ENCODE results near the gene WBP2. TPM values are rescaled to one million over a fixed set of nuclear protein-coding genes. Genes with fewer than 3 reads are reported as not detected.

WBP2 gene
- total RNA-seq, 3 donors from 2014 or later = 44.9 to 63.2 (median 62.9) TPM

GRCh38 chr17:75899767-75900468 lies 44.8 kb upstream of the WBP2 start:
- no peaks in the 10 kb centered on the region for H3K36me3 ChIP-seq
- H3K27me3 ChIP-seq = no peaks in the 10 kb centered on the region
- no peak overlapping the region for H3K4me3 ChIP-seq
- peaks cover 0 to 17% of the 10 kb centered on the region in 2 donors for H3K4me1 ChIP-seq
- TF ChIP-seq, protein P1, sequence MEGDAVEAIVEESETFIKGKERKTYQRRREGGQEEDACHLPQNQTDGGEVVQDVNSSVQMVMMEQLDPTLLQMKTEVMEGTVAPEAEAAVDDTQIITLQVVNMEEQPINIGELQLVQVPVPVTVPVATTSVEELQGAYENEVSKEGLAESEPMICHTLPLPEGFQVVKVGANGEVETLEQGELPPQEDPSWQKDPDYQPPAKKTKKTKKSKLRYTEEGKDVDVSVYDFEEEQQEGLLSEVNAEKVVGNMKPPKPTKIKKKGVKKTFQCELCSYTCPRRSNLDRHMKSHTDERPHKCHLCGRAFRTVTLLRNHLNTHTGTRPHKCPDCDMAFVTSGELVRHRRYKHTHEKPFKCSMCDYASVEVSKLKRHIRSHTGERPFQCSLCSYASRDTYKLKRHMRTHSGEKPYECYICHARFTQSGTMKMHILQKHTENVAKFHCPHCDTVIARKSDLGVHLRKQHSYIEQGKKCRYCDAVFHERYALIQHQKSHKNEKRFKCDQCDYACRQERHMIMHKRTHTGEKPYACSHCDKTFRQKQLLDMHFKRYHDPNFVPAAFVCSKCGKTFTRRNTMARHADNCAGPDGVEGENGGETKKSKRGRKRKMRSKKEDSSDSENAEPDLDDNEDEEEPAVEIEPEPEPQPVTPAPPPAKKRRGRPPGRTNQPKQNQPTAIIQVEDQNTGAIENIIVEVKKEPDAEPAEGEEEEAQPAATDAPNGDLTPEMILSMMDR (IDR thresholded peaks at IDR 0.05) = no peak
- TF ChIP-seq POLR2AphosphoS5 (IDR thresholded peaks at IDR 0.05) (no peak), POLR2A (IDR thresholded peaks at IDR 0.05) (no peak)
- intact Hi-C loops (cut with DNase I; ENCODE audit: low total_unique reads) = no loop called here
- H3K9me3 ChIP-seq = no peaks in the 10 kb centered on the region
- DNase-seq (ENCODE audit: low spot score in 2 of 2) = no peak
- H3K27ac ChIP-seq = no peak overlapping the region

- Histone ChIP-seq H3K4me3 (no peak overlapping the region), H3K4me1 (peaks cover 0 to 21% of the 10 kb centered on the region in 2 donors), H3K27me3 (no peaks in the 10 kb centered on the region), H3K36me3 (no peaks in the 10 kb centered on the region), H3K9me3 (no peaks in the 10 kb centered on the region), H3K27ac (no peak overlapping the region)
- no peak for DNase-seq (ENCODE audit: low spot score in 2 of 2)
- intact Hi-C loops (cut with DNase I; ENCODE audit: low total_unique reads) = no loop called here
- TF ChIP-seq, protein P1 (IDR thresholded peaks at IDR 0.05) = no peak
- TF ChIP-seq POLR2A (IDR thresholded peaks at IDR 0.05) (no peak), POLR2AphosphoS5 (IDR thresholded peaks at IDR 0.05) (no peak)
Measured at GRCh38 chr17:75899353-75899752, 44.2 kb upstream of the WBP2 start.

DNA sequence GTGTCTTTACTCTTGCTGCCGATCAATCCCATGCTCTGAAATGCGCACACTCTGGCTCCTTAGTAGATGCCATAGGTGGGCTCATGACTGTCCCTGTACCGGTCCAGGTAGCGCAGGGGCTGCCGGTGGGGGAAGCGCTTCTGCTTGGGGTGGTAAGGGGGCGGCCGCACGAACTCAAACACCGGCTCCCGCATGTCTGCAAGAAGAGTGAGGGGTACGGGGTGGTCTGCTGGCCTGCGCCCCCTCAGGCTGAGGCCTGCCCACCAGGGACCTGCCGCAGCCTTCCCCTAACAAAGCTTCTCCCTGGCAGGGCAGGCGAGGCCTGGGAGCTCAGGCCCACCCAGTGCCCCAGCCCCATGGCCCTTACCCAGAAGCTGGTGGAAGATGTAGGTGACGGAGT lies 43.7 kb upstream of the WBP2 start:
- peaks cover 0 to 19% of the 10 kb centered on the region in 2 donors for H3K4me1 ChIP-seq
- H3K36me3 ChIP-seq = no peaks in the 10 kb centered on the region
- intact Hi-C loops (cut with DNase I; ENCODE audit: low total_unique reads) = no loop called here
- no peaks in the 10 kb centered on the region for H3K9me3 ChIP-seq
- no peak overlapping the region for H3K27ac ChIP-seq
- no peak overlapping the region for H3K4me3 ChIP-seq
- TF ChIP-seq POLR2A (IDR thresholded peaks at IDR 0.05) (no peak), POLR2AphosphoS5 (IDR thresholded peaks at IDR 0.05) (no peak)
- TF ChIP-seq, protein P1 (IDR thresholded peaks at IDR 0.05) = no peak
- no peak for DNase-seq (ENCODE audit: low spot score in 2 of 2)
- no peaks in the 10 kb centered on the region for H3K27me3 ChIP-seq

DNA sequence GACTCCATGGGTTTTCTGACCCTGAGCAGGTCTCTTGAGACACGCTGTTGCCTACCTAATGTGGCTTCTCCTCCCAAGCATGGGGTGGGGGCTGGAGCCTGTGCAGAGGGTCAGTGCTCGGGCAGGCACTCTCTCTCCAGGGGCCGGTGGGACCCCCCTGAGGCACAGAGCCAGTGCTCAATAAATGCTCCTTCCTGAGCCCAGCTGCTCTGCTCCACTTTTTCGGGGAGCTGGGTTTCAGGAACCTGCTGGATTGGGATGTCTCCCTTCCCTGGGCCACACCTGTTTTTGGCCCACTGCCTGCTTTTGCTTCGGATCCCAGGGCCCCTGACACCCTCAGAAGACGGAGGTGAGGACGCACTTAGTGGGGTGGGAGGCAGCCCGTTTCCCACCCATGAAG lies 42.9 kb upstream of the WBP2 start:
- intact Hi-C loops (cut with DNase I; ENCODE audit: low total_unique reads) = no loop called here
- H3K27ac ChIP-seq = no peak overlapping the region
- no peaks in the 10 kb centered on the region for H3K9me3 ChIP-seq
- H3K27me3 ChIP-seq = no peaks in the 10 kb centered on the region
- TF ChIP-seq POLR2A (IDR thresholded peaks at IDR 0.05) (no peak), POLR2AphosphoS5 (IDR thresholded peaks at IDR 0.05) (no peak)
- TF ChIP-seq, protein P1 (IDR thresholded peaks at IDR 0.05) = no peak
- no peak overlapping the region for H3K4me3 ChIP-seq
- H3K4me1 ChIP-seq = peaks cover 0 to 16% of the 10 kb centered on the region in 2 donors
- DNase-seq (ENCODE audit: low spot score in 2 of 2) = no peak
- no peaks in the 10 kb centered on the region for H3K36me3 ChIP-seq

GRCh38 chr17:75897160-75898019 lies 42.3 kb upstream of the WBP2 start:
- Histone ChIP-seq H3K27ac (peak overlapping the region; percentile 90 to 92), H3K36me3 (no peaks in the 10 kb centered on the region), H3K9me3 (no peaks in the 10 kb centered on the region), H3K4me3 (peak overlapping the region; percentile 66 to 84 (median 80)), H3K27me3 (no peaks in the 10 kb centered on the region), H3K4me1 (peaks cover 0 to 16% of the 10 kb centered on the region in 2 donors)
- DNase-seq (ENCODE audit: low spot score in 2 of 2) = no peak
- intact Hi-C loops (cut with DNase I; ENCODE audit: low total_unique reads) = no loop called here
- TF ChIP-seq, protein P1 (IDR thresholded peaks at IDR 0.05) = no peak
- no peak for TF ChIP-seq POLR2AphosphoS5 (IDR thresholded peaks at IDR 0.05)

Data from breast epithelium (tissue), 4 donors.